ENCODE data around the gene NTRK1. TPM values are rescaled to one million over a fixed set of nuclear protein-coding genes. Genes with fewer than 3 reads are reported as not detected.

NTRK1 gene
- total and polyA plus RNA-seq, 2 of the 13 experiments (the other 11 are each of a cell fraction or from before 2014, with no cell fraction given), result not detected

DNA sequence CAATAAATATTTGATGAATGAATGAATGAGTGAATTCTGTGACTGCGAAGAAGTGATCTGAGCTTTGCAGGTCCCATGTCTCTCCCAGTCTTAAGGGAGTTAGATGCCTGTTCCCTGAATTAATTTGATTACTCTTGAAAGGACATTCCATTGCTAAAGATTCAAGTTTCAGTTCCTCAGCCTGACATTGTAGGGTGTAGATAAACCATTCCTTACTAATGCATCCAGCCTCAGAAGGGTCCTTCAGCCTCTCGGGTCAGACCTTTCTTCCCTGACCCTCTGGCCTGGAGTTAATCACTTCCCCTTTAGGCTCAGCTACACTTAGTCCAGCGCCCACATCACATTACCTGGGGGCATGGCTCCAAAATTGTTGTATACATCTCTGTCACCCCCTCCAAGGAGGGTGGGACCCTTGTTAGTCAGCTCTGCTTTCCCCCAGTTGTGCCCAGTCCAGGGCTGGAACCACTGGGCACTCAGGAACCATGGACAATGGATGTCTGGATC, 4.3 kb upstream of the NTRK1 start:
- Histone ChIP-seq H3K9ac (ENCODE audit: insufficient read depth, low read depth, low read length) (no peak overlapping the region), H3K4me3 (replicated peaks in 1 of 3; ENCODE audit: insufficient read depth in 1 of 3, low read depth in 2 of 3, low read length in 3 of 3) (no peak overlapping the region), H3K79me2 (ENCODE audit: insufficient read depth, low read length) (no peaks in the 10 kb centered on the region), H4K20me1 (ENCODE audit: insufficient read depth, low read length) (0 out of 2 replicates have a peak, but pooled peaks cover 2% of the 10 kb centered on the region), H3K36me3 (replicated peaks in 1 of 2; ENCODE audit: control insufficient read depth in 1 of 2, insufficient read depth in 2 of 2, low read length in 2 of 2) (no peaks in the 10 kb centered on the region), H3K4me2 (ENCODE audit: low read depth, low read length) (no peak overlapping the region), H3K27ac (ENCODE audit: extremely low read length, insufficient read depth, low read length) (no peak overlapping the region), H2AFZ (ENCODE audit: low read length) (no peak overlapping the region), H3K4me1 (ENCODE audit: insufficient read depth, low read length) (peaks cover 39% of the 10 kb centered on the region), H3K9me3 (ENCODE audit: low read length) (no peaks in the 10 kb centered on the region), H3K27me3 (ENCODE audit: control insufficient read depth in 1 of 2, insufficient read depth in 2 of 2, low read length in 2 of 2) (peaks cover 17 to 71% of the 10 kb centered on the region in 2 experiments)
- in situ Hi-C loops (cut with HindIII; ENCODE audit: extremely low pct_ligation_motif_present, low pct_unique_long_range_greater_than_20kb), result no loop called here
- no peak for DNase-seq (ENCODE audit: low spot score)
- intact Hi-C loops (cut with micrococcal nuclease; ENCODE audit: unreplicated experiment), result no loop called here
- ChIA-PET POLR2A (no interaction called here), CTCF (ENCODE audit: low intra/inter-chr PET ratio, low total read pairs) (no interaction called here)
- FAIRE-seq, result no peak
- WGBS (ENCODE audit: low lambda C conversion rate), result 16% methylated on average over 3 of the region's 3 CpGs
- TF ChIP-seq ARHGAP35 (CRISPR knock-in tag; IDR thresholded peaks at IDR 0.05; ENCODE audit: borderline replicate concordance) (no peak), MTA3 (CRISPR knock-in tag; IDR thresholded peaks at IDR 0.05) (no peak)
- ATAC-seq, result no peak
- no TSS peak for BruUV-seq (replicated peaks)

DNA sequence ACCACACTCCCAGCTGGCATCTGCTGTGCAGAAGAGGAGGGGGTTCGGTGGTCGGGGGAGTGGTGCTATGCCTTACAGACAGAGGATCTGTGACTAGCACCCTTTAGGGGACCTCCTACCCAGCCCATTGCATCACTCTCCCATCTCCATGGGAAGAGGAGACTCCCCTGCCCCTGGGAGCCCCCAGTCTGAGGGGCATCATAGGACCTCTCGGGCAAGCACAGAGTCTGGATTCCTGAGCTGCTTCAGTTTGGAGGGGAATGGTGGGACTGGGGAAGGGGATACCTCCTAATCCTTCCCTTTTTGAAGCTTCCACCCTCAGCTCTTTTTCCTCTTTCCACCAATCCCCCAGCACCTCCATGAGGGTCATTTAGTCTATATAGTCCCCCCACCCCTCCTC, 3.1 kb upstream of the NTRK1 start:
- ChIA-PET POLR2A (no interaction called here), CTCF (ENCODE audit: low intra/inter-chr PET ratio, low total read pairs) (interaction anchor here (3.8 kb wide), 1 partner anchor 19 kb away, joined by 21 read pairs; no protein-coding TSS in a partner anchor)
- intact Hi-C loops (cut with micrococcal nuclease; ENCODE audit: unreplicated experiment) (no loop called here), in situ Hi-C loops (cut with HindIII; ENCODE audit: extremely low pct_ligation_motif_present, low pct_unique_long_range_greater_than_20kb) (no loop called here)
- peaks cover 31% of the 10 kb centered on the region for H3K4me1 ChIP-seq (ENCODE audit: insufficient read depth, low read length)
- H3K79me2 ChIP-seq (ENCODE audit: insufficient read depth, low read length), result no peaks in the 10 kb centered on the region
- H3K4me2 ChIP-seq (ENCODE audit: low read depth, low read length), result no peak overlapping the region
- no peak overlapping the region for H2AFZ ChIP-seq (ENCODE audit: low read length)
- 0 out of 2 replicates have a peak, but pooled peaks cover 2% of the 10 kb centered on the region for H4K20me1 ChIP-seq (ENCODE audit: insufficient read depth, low read length)
- WGBS (ENCODE audit: low lambda C conversion rate), result 13% methylated on average over 1 of the region's 3 CpGs
- TF ChIP-seq RERE (CRISPR knock-in tag; IDR thresholded peaks at IDR 0.05; ENCODE audit: low read depth) (no peak), MAFF (IDR thresholded peaks at IDR 0.05; ENCODE audit: low read depth, low read length) (no peak), PPARG (CRISPR knock-in tag; conservative IDR thresholded peaks at IDR 0.05) (no peak), DRAP1 (CRISPR knock-in tag; IDR thresholded peaks at IDR 0.05) (no peak), MED13 (CRISPR knock-in tag; IDR thresholded peaks at IDR 0.05) (no peak)
- H3K27me3 ChIP-seq (ENCODE audit: control insufficient read depth in 1 of 2, insufficient read depth in 2 of 2, low read length in 2 of 2), result peaks cover 22 to 79% of the 10 kb centered on the region in 2 experiments
- no peaks in the 10 kb centered on the region for H3K9me3 ChIP-seq (ENCODE audit: low read length)
- H3K27ac ChIP-seq (ENCODE audit: extremely low read length, insufficient read depth, low read length), result no peak overlapping the region
- no peaks in the 10 kb centered on the region for H3K36me3 ChIP-seq (replicated peaks in 1 of 2; ENCODE audit: control insufficient read depth in 1 of 2, insufficient read depth in 2 of 2, low read length in 2 of 2)
- DNase-seq (ENCODE audit: low spot score) (no peak), ATAC-seq (no peak), FAIRE-seq (no peak)
- BruUV-seq (replicated peaks), result no TSS peak
- H3K9ac ChIP-seq (ENCODE audit: insufficient read depth, low read depth, low read length), result no peak overlapping the region
- H3K4me3 ChIP-seq (replicated peaks in 1 of 3; ENCODE audit: insufficient read depth in 1 of 3, low read depth in 2 of 3, low read length in 3 of 3), result no peak overlapping the region

All from HepG2 (cell line).